ENCODE measurements around the gene SLC8A1.

DNA sequence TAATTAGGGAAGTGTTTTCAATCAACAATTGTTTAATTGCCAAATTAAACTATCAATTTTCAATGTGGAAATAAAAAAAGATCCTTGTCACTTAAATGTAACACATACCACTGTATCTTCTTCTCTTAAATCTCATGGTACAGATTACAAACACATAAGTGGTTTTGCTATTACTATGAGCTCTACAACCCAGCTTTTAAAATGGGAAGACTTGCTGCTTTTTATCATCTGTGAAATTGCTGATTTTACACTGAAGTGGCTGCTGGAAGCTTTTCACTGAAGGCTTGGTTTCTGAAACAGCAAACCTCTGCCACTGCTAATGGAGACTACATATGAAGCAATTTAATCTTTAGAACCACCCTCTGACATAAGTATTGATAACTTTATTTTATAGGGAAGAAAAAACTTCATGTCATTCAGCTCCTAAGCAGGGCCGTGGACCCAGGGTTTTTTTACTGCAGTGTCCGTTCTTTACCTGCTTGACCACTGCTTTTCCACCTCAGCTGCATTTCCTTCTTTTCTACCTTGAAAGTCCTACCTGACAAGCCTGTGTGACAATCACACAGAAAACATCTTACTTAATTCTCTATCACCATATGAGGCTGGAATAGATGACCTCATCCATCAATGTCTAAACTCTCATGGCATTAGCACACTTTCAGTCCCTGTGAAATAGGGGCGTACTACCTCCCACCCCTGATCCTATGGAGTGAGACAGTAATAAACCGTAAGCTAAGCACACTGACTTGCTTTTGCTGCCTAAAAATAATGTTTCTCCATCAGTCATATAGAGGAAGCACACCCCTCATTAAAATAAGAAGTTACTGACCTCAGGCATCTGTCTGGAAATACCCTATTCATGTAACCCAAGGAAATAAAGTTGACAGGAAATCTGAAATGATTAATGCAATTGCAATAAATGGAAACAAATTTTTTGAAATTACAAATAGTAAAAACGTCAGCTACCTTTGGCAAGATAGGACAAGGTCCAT lies 19.2 kb upstream of the SLC8A1 start:
- TF ChIP-seq, protein P1, sequence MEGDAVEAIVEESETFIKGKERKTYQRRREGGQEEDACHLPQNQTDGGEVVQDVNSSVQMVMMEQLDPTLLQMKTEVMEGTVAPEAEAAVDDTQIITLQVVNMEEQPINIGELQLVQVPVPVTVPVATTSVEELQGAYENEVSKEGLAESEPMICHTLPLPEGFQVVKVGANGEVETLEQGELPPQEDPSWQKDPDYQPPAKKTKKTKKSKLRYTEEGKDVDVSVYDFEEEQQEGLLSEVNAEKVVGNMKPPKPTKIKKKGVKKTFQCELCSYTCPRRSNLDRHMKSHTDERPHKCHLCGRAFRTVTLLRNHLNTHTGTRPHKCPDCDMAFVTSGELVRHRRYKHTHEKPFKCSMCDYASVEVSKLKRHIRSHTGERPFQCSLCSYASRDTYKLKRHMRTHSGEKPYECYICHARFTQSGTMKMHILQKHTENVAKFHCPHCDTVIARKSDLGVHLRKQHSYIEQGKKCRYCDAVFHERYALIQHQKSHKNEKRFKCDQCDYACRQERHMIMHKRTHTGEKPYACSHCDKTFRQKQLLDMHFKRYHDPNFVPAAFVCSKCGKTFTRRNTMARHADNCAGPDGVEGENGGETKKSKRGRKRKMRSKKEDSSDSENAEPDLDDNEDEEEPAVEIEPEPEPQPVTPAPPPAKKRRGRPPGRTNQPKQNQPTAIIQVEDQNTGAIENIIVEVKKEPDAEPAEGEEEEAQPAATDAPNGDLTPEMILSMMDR (IDR thresholded peaks at IDR 0.05), result no peak
- no peak for TF ChIP-seq EP300 (IDR thresholded peaks at IDR 0.05)

All from upper lobe of left lung (tissue), 4 donors.